ENCODE results near the gene AFM. TPM values are rescaled to one million over a fixed set of nuclear protein-coding genes. Genes with fewer than 3 reads are reported as not detected.
A peak's percentile ranks its signal among the peaks of the same experiment; 100 is the strongest.

AFM gene
- total RNA-seq, 2 experiments from 2014 or later: not detected

DNA sequence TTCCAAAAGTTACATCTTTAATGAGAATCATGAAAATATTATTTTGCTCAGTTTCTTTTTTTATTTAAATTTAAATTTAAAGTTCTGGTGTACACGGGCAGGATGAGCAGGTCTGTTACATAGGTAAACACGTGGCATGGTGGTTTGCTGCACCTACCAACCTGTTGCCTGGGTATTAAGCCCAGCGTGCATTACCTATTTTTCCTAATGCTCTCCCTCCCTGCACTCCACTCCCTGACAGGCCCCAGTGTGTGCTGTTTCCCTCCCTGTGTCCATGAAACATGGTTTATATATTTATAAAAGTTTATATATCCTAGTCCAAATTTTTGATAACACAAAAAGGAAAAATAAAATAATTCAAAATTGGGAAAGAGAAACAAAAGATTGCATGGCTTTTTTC lies 41.6 kb upstream of the AFM start:
- Mint-ChIP-seq H3K36me3 (ENCODE audit: low read depth) (no peaks in the 10 kb centered on the region), H3K27me3 (ENCODE audit: low read depth) (peaks cover 2% of the 10 kb centered on the region), H3K27ac (no peak overlapping the region), H3K9me3 (ENCODE audit: insufficient read depth) (no peaks in the 10 kb centered on the region), H3K4me1 (ENCODE audit: low read depth) (no peaks in the 10 kb centered on the region), H3K4me3 (no peak overlapping the region)
- DNase-seq (no peak), ATAC-seq (no peak)
- ChIA-PET CTCF (no interaction called here), POLR2A (no interaction called here)

DNA sequence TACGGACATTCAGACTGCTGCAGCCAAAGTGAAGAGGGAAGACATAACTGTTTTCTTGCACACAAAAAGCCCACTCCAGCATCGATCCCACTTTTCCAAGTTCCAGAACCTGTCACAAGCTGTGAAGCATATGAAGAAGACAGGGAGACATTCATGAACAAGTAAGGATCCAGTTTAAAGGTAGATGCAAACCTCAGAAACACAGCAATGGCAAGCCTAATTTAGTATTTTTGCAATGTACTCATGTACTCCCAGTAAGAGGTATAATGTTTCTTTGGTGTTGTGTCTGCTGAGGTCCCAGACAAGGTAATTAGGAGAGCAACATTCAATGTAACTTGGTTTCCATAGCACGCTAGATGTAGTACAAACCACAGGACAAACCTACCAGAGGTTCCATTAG lies 40.9 kb upstream of the AFM start:
- DNase-seq: no peak
- CTCF ChIA-PET: no interaction called here
- no peaks in the 10 kb centered on the region for H3K36me3 Mint-ChIP-seq (ENCODE audit: low read depth)
- no peak for ATAC-seq
- no peak overlapping the region for H3K27ac Mint-ChIP-seq
- POLR2A ChIA-PET: no interaction called here
- no peaks in the 10 kb centered on the region for H3K4me1 Mint-ChIP-seq (ENCODE audit: low read depth)
- H3K27me3 Mint-ChIP-seq (ENCODE audit: low read depth): peaks cover 2% of the 10 kb centered on the region
- no peak overlapping the region for H3K4me3 Mint-ChIP-seq
- no peaks in the 10 kb centered on the region for H3K9me3 Mint-ChIP-seq (ENCODE audit: insufficient read depth)

DNA sequence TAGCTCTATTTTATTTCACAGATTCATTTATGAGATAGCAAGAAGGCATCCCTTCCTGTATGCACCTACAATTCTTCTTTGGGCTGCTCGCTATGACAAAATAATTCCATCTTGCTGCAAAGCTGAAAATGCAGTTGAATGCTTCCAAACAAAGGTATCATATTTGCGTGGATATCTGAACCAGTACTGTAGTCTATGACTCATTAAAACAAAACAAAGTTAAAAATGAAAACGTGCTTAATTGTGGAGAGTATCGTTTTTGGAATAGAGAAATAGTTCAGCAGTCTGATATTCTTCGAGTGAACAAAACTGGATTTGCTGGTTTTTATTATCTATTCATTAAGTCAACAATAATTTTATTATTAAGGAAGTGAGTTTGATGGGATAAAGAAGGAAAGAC lies 39.3 kb upstream of the AFM start:
- H3K27ac Mint-ChIP-seq: no peak overlapping the region
- H3K27me3 Mint-ChIP-seq (ENCODE audit: low read depth): peaks cover under 1% of the 10 kb centered on the region
- DNase-seq (no peak), ATAC-seq (no peak)
- no peaks in the 10 kb centered on the region for H3K9me3 Mint-ChIP-seq (ENCODE audit: insufficient read depth)
- POLR2A ChIA-PET: no interaction called here
- no peaks in the 10 kb centered on the region for H3K4me1 Mint-ChIP-seq (ENCODE audit: low read depth)
- no peaks in the 10 kb centered on the region for H3K36me3 Mint-ChIP-seq (ENCODE audit: low read depth)
- no peak overlapping the region for H3K4me3 Mint-ChIP-seq
- CTCF ChIA-PET: no interaction called here

DNA sequence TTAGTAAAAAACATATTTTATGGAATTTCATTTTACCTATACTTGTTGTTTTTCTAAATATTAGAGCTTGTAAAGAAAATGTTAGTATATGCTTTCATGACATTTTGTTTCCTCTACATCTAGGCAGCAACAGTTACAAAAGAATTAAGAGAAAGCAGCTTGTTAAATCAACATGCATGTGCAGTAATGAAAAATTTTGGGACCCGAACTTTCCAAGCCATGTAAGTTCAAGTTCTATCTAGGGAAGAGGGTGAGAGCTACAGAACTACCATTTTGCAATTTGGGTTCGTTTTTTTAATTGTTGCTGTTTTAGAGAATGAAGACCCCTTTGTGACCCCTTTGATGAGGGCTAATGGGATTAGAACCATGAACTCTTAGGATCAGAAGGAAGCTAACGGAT lies 38.3 kb upstream of the AFM start:
- no peaks in the 10 kb centered on the region for H3K4me1 Mint-ChIP-seq (ENCODE audit: low read depth)
- H3K9me3 Mint-ChIP-seq (ENCODE audit: insufficient read depth): no peaks in the 10 kb centered on the region
- POLR2A ChIA-PET: no interaction called here
- H3K27me3 Mint-ChIP-seq (ENCODE audit: low read depth): peaks cover 3% of the 10 kb centered on the region
- CTCF ChIA-PET: no interaction called here
- no peak overlapping the region for H3K4me3 Mint-ChIP-seq
- no peak overlapping the region for H3K27ac Mint-ChIP-seq
- DNase-seq: no peak
- H3K36me3 Mint-ChIP-seq (ENCODE audit: low read depth): no peaks in the 10 kb centered on the region
- ATAC-seq: no peak

DNA sequence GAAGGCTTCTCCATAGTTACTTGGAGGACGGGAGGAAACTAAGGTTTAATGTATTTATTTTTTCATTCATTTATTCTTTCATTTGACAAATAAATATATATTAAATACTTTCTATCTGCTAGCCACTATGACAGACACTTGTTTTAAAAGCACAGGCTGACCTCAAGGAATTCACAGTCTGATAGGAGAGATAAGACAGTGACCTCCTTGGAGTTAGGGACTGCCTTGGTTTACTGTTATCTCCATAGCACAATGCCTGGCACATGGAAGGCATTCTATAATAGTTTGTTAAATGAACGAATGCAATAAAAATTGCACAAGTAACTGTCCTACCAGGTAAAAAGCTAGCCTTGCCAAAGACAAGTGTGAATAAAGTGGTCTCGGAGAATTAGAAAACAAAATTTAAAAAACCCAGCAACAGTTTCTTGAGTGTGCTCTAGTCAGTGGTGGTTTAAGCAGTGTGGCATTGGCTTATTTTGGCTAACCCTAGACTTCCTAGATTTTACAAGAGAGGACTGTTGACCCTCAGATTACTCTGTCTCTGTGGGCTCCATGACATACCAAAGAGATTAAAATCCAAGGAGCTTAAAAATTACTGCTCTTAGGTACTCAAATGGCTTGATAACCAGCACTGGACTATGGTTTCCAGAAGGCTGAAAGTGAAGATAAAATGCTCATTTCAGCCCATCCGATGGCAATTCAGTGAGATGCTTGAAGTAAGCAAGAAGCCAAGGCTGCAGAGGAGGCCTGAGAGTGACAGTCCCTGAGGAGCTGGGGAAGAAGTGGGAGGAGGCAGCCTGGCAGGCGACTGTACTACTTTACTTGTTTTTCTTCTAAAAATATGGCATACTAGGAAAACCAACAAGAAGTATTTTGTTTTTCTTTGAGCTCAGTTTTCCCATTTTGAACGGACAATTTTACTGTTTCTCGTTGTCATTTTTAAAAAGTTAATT lies 35.9 kb upstream of the AFM start:
- ChIA-PET CTCF (interaction anchor here (0.7 to 2.6 kb wide), 15 partner anchors 8 to 350 kb away, joined by 3 to 12 read pairs (median 4); no protein-coding TSS in a partner anchor), POLR2A (no interaction called here)
- Mint-ChIP-seq H3K27ac (no peak overlapping the region), H3K27me3 (ENCODE audit: low read depth) (peaks cover 3% of the 10 kb centered on the region), H3K4me1 (ENCODE audit: low read depth) (no peaks in the 10 kb centered on the region), H3K9me3 (ENCODE audit: insufficient read depth) (no peaks in the 10 kb centered on the region), H3K36me3 (ENCODE audit: low read depth) (no peaks in the 10 kb centered on the region), H3K4me3 (no peak overlapping the region)
- DNase-seq: no peak
- ATAC-seq: no peak

DNA sequence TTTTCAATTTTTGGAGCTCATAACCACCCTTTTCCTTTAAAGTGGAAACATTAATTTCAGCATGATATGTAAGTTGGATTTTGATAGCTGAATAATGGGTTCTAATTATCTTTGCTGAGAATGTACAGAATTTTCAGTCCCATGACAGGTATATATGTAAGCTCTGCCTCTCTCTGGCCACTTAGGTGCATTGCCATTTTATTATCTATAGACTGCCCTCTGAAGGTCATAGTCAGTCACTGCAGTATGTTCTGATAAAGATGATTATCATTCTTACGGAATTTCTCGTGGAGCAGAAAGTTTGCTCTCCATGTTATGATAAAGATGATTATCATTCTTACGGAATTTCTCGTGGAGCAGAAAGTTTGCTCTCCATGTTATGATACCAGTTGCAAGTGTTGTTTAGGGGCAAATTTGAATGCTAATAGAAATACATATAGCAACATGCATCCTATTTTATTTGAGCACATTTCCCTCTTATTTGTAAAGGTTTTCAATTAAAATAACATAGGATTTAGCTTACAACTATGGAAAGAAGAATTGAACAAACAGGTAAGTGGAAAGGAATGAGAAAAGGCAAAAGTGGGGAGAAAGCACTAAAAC lies 35.1 kb upstream of the AFM start:
- peaks cover 3% of the 10 kb centered on the region for H3K27me3 Mint-ChIP-seq (ENCODE audit: low read depth)
- H3K4me1 Mint-ChIP-seq (ENCODE audit: low read depth): no peaks in the 10 kb centered on the region
- no peak overlapping the region for H3K4me3 Mint-ChIP-seq
- POLR2A ChIA-PET: no interaction called here
- no peaks in the 10 kb centered on the region for H3K9me3 Mint-ChIP-seq (ENCODE audit: insufficient read depth)
- ATAC-seq: peak; percentile 82
- no peaks in the 10 kb centered on the region for H3K36me3 Mint-ChIP-seq (ENCODE audit: low read depth)
- CTCF ChIA-PET: interaction anchor here (0.7 to 2.6 kb wide), 15 partner anchors 9 to 351 kb away, joined by 3 to 12 read pairs (median 4); no protein-coding TSS in a partner anchor
- peak; percentile 22 for DNase-seq
- no peak overlapping the region for H3K27ac Mint-ChIP-seq

DNA sequence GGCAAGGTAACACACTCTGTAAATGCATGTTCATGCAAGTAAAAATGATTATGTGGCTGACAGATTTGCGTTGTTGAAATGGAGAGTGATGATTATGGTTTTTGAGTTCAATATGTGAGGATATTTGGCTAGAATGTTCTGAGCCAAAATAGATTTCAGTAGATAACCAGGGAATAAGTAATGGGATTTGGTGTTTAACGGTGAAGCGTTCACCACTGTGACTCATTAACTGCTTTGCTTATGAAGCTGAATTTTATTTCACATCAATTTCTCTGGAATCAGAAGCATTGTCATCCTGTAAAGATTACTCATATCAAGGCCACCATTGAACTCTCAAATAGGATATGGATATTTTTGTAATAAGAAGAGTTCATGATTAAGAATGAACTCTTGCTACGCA lies 33.9 kb upstream of the AFM start:
- ATAC-seq (no peak), DNase-seq (no peak)
- Mint-ChIP-seq H3K36me3 (ENCODE audit: low read depth) (no peaks in the 10 kb centered on the region), H3K27ac (no peak overlapping the region), H3K27me3 (ENCODE audit: low read depth) (peaks cover 3% of the 10 kb centered on the region), H3K4me3 (no peak overlapping the region), H3K9me3 (ENCODE audit: insufficient read depth) (no peaks in the 10 kb centered on the region), H3K4me1 (ENCODE audit: low read depth) (no peaks in the 10 kb centered on the region)
- ChIA-PET CTCF (interaction anchor here (1.9 to 2.6 kb wide), 2 partner anchors 10 to 107 kb away, joined by 9 to 10 read pairs; no protein-coding TSS in a partner anchor), POLR2A (no interaction called here)

DNA sequence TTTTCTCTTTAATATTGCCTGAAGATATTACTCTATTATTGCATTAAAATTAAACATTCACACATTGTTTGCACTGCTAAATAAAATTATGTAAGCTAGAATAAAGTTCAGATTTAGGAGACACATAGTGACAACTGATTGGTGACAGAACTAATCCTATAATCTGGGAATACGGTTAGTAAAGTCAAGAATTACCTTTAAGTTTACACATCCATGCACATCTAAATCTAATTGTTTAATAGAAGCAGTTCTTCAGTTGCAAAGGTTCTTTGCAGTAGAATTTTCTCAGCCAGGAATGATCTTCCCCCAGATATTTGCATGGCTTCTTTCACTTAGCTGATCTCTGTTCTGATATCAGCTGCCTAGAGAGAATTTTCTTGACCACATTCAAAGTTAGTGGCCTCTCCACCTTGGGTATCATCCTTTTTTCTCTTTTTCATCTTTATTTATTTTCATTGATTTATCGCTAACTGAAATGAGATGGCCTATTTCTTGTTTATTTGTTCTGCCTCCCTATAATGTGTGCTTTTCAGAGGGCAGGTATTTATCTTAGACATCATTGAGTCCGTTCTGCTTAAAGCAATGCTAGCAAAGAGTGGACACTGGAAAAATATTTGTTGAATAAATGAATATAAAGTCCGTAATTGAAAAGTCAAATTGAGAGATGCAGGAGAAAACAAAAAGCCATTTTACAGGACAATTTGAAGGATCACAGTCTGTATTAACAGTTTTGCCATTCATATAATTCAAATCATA lies 32.9 kb upstream of the AFM start:
- ChIA-PET POLR2A (no interaction called here), CTCF (no interaction called here)
- Mint-ChIP-seq H3K9me3 (ENCODE audit: insufficient read depth) (no peaks in the 10 kb centered on the region), H3K27me3 (ENCODE audit: low read depth) (peaks cover 3% of the 10 kb centered on the region), H3K27ac (no peak overlapping the region), H3K4me3 (no peak overlapping the region), H3K4me1 (ENCODE audit: low read depth) (no peaks in the 10 kb centered on the region), H3K36me3 (ENCODE audit: low read depth) (no peaks in the 10 kb centered on the region)
- DNase-seq (no peak), ATAC-seq (no peak)

DNA sequence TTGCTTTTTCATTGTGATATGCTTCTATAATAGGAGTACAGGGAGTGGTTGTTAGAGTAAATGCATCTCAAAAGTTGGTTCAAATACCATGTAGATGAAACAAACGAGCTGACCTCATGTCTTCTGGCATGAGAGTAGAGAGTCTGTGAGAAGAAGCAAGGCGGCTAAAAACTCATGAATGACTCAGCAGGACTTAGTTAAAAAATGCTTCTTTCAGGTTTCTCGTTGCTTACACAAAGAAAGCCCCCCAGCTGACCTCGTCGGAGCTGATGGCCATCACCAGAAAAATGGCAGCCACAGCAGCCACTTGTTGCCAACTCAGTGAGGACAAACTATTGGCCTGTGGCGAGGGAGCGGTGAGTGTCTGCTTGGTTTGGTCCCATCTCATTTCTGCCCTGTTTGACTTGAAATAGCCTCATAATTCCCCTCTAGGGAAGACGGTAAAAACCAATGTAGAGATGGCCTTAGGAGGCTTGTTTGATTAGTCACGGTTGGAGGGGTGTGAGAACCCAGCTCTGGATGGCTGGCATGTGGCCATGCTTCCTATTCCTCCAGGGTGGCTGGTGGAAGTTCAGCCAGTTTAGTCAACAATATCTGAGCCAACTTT lies 31.0 kb upstream of the AFM start:
- Mint-ChIP-seq H3K36me3 (ENCODE audit: low read depth) (no peaks in the 10 kb centered on the region), H3K27me3 (ENCODE audit: low read depth) (peaks cover 3% of the 10 kb centered on the region), H3K4me3 (no peak overlapping the region), H3K4me1 (ENCODE audit: low read depth) (no peaks in the 10 kb centered on the region), H3K9me3 (ENCODE audit: insufficient read depth) (no peaks in the 10 kb centered on the region), H3K27ac (no peak overlapping the region)
- DNase-seq (no peak), ATAC-seq (no peak)
- CTCF ChIA-PET: no interaction called here
- POLR2A ChIA-PET: no interaction called here

DNA sequence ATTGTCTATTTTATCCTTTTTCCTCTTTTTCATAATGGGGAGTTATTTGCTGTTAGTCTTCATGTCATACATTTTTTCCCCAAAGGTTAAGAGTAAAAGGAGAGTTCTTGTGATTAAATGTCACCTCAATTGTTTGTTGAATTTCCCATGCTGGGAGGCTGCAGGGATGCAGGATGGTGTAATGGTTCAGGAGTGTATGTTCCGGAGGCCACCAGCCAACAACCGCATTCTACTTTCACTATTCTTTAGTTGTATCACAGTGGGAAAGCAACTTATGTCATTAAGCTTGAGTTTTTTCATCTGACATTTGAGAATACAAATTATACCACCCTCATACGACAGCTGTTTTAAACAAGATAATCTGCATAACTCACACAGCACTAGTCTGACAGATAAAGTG lies 30.1 kb upstream of the AFM start:
- CTCF ChIA-PET: no interaction called here
- DNase-seq (no peak), ATAC-seq (no peak)
- POLR2A ChIA-PET: no interaction called here
- H3K36me3 Mint-ChIP-seq (ENCODE audit: low read depth): no peaks in the 10 kb centered on the region
- H3K27ac Mint-ChIP-seq: no peak overlapping the region
- H3K9me3 Mint-ChIP-seq (ENCODE audit: insufficient read depth): no peaks in the 10 kb centered on the region
- H3K27me3 Mint-ChIP-seq (ENCODE audit: low read depth): peaks cover 3% of the 10 kb centered on the region
- no peaks in the 10 kb centered on the region for H3K4me1 Mint-ChIP-seq (ENCODE audit: low read depth)
- no peak overlapping the region for H3K4me3 Mint-ChIP-seq

DNA sequence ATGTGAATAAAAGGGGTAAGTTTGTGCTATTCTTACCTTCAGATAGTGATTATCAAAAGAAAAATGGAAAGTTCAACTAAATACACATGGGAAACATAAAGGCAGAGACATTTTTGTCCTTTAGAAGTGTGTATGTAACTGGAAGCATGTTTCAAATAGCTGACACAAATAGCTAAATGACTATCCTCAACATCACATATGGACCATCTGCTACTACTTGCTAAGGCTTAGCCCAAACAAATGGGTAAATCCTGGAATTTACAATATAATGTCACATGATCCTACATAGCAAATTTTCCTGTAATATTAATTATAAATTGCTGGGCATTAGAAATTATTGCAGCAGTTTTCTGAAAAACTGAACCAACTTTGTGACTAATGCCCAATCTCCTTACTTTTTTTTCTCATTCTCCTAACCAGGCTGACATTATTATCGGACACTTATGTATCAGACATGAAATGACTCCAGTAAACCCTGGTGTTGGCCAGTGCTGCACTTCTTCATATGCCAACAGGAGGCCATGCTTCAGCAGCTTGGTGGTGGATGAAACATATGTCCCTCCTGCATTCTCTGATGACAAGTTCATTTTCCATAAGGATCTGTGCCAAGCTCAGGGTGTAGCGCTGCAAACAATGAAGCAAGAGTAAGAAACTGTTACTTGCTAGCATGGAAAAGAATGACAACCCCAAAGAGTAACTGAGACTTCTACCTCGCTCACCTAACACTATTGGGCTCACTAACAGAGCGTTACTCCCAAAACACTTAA lies 29.4 kb upstream of the AFM start:
- Mint-ChIP-seq H3K4me1 (ENCODE audit: low read depth) (no peaks in the 10 kb centered on the region), H3K27ac (no peak overlapping the region), H3K27me3 (ENCODE audit: low read depth) (peaks cover 3% of the 10 kb centered on the region), H3K9me3 (ENCODE audit: insufficient read depth) (no peaks in the 10 kb centered on the region), H3K4me3 (no peak overlapping the region), H3K36me3 (ENCODE audit: low read depth) (no peaks in the 10 kb centered on the region)
- DNase-seq (no peak), ATAC-seq (no peak)
- POLR2A ChIA-PET: no interaction called here
- CTCF ChIA-PET: no interaction called here

Data from activated CD8-positive, alpha-beta T cell treated with anti-CD3 and anti-CD28 coated beads, Interleukin-2, amount 10 ng/mL, durations not matched to agents 7 days and 5 days (primary cell).